HG03280 (cell line): Measurements from ENCODE around the gene HSPBP1.

Experiments used
- ATAC-seq: cut with Tn5 transposase; IDR thresholded peaks from one replicate; pipeline ENCODE4 v1.9.1; 2021; ENCODE audit warnings: mild to moderate bottlenecking, moderate library complexity; ENCODE audit not compliant: unreplicated experiment

HSPBP1 gene

DNA sequence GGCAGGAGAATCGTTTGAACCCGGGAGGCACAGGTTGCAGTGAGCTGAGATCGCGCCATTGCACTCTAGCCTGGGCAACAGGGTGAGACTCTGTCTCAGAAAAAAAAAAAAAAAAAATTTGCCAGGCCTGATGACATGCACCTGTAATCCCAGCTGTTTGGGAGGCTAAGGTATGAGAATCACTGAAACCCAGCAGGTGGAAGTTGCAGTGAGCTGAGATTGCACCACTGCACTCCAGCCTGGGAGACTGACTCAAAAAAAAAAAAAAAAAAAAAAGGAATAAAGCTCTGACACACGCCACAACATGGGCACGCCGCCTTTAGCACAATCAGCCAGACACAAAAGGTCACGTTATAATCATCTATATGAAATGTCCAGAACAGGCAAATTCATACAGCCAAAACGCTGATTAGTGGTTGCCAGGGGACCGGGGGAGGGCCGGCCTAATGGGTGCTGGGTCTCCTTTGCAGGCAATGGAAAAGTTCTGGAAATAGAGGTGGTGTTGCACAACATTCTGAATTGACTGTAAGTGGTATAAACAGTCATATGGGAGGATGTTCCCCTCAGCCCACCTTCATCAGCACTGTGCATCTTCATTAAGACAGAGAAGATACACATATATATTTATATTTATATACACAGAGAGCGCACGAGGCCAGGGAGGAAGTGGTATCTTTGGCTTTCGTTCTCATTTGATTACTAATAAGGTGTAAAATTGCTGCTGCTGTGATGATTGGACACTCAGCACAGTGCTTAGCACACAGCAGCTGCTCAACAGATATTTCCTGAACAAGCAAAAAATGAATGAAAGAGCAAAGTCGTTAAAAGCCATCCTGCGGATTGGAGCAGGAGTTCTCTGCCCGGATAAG is 3.8 kb downstream of the HSPBP1 start:
- ATAC-seq = no peak

DNA sequence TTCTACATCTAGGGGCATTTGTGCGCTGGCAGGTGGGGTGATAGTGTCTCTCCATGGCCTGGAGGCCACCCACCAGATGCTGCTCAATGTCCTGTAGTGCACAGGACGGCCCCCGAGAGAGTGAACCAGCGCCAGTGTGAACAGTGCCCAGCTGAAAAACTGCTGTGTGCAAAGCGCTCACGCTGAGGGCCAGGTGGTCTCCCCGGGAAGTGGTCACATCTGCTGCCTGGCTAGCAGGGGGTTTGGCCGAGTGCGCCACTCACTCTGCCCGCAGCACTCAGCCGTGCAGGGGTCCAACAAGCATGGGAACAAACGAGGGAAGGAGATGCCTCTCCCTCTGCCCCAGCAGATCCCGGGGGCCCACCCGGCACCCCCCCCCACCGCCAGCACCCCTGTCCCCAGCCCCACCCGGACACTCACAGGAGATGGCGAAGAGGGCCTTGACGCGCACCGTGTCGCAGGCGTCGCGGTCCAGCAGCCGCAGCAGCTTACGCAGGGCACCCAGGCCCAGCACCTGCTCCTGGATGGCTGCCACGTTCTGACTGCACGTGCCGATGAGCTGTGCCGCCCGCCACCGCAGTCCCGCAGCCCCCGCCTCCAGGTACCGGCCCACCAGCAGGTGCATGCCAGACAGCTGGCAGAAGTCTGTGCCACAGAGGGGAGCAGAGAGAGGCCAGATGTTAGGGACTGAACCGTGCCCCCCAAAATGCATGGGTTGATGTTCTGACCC is 5.8 kb downstream of the HSPBP1 start:
- no peak for ATAC-seq

DNA sequence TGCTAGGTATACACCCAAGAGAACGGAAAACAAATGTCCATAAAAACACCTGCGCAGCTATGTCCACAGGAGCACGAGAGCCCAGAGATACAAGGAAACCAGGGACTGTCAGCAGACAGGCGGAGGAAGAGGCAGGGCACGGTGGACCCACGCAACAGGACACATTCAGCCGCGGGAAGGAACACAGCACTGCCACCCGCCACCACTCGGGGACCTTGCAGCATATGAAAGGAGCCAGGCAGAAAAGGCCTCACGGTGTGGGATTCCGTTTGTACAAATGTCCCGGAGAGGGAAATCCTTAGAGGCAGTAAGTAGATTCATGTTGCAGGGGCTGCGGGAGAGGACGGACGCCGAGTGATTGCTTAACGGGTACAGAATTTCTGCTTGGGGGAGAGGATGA is 7.8 kb downstream of the HSPBP1 start:
- ATAC-seq = no peak

DNA sequence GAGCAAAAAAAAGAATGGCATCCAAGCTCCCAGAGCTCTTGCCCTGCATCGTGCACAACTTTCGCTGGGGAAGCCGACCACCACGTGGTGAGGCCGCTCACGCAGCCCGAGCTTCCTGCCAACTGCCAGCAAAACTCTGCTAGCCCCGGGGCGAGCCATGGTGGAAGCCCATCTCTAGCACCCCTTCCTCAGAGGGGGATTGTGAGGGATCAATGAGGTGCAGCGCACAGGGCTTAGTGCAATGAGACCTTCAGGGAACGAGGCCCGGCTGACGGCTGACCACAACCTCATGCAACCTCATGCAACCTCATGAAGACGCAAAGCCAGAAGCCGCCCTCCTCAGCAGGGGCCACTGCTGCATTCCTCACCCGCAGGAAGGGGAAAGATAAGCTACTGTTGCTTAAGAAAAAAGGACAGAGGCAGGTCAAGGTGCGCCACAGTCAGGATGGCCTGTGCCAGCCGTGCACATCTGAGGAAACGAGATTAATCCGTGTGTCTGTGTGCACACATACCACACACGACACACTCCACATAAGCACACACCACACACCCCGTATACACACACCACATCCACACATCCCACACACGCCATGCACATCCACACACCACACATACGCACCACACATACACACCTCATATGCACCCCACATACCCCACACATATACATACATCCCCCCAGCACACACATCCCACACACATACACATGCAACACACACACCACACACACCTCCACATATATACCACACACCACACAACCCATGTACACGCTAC is 9.6 kb downstream of the HSPBP1 start:
- no peak for ATAC-seq

DNA sequence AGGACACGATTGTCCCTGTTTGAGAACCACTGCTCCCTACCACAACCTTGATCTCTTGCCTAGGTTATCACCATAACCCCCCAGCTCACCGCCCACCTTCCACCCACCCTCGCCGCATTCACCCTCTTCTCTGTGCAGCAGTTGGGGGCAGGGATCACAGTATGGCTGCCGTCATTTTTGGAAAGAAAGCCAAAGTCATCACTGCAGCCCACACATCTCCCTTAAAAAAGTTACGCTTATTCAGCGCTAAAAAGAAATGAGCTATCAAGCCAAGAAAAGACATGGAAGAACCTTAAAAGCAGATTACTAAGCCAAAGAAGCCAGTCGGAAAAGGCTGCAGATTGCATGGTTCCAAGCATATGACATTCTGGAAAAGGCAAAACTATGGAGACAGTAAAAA is 10.6 kb downstream of the HSPBP1 start:
- no peak for ATAC-seq

DNA sequence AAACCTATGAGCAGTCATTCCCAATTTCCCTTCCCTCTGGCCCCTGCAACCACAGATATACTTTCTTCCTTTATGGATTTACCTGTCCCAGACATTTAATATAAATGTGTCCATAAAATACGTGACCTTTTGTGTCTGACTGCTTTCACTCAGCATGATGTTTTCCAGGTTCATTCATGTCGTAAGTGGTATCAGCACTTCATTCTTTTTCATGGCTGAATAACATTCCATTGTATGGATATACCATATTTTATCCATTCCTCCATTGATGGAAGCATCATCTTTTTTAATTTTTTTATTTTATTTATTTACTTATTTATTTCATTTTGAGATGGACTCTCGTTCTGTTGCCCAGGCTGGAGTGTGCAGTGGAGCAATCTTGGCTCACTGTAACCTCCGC is 13.1 kb downstream of the HSPBP1 start:
- ATAC-seq = no peak

DNA sequence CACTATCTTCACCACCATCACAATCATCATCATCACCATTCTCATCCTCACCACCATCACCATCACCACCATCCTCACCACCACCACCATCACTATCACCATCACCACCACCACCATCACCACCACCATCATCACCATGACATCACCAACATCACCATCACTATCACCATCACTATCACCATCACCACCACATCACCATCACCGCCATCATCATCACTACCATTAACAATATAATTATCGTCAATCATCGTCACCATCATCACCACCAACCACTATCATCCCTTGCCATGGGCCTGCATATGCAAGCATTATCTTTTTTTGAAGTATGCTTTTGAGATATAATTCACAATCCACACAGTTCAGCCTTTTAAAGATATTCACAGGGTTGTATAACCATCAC is 13.5 kb downstream of the HSPBP1 start:
- no peak for ATAC-seq

DNA sequence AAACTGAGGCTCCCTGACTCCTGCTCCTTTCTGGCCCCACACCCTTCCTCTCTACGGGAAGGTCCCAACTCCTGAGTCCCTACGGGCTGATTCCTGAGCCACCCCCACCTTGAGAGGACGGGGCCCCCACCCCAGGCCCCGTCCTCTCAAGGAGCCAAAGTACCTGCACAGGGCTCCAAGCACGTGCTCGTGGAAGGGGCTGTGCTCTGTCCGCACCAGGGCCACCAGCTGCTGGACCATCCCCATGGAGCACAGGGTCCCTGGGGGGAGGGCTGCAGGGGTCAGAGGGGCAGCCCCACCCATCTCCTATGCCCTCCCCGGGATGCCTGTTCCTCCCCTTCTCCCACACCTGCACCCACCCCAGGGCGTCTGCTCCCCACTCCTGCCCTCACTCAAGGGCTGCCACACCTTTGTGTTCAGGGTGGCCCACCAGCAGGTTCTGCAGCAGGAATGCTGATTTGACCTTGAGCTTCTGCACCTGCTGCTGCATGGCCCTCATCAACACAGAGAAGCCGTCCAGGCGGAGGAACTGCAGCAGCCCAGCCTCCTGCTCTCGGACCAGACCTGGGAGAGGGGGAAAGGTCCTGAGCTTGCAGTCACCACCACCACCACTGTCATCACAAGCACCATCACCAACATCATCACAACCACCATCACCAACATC is 14.1 kb downstream of the HSPBP1 start:
- no peak for ATAC-seq

DNA sequence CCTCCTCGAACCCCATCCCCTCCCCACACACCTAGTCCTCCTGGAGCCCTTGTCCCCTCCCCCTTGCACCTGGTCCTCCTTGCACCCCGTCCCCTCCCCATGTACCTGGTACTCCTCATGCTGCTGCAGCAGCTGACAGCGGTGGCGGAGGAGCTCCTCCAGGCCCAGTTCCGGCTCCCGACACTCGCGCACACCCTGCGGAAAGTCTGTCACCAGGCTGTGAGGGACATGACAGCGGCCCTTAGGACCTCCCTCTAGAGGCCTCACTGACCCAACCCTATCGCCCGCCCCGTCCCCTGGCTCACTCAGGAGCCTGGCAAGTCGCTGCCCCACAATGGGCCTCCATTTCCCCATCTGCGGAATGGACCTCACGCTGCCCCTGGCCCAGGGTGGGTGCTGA is 14.7 kb downstream of the HSPBP1 start:
- ATAC-seq = no peak

DNA sequence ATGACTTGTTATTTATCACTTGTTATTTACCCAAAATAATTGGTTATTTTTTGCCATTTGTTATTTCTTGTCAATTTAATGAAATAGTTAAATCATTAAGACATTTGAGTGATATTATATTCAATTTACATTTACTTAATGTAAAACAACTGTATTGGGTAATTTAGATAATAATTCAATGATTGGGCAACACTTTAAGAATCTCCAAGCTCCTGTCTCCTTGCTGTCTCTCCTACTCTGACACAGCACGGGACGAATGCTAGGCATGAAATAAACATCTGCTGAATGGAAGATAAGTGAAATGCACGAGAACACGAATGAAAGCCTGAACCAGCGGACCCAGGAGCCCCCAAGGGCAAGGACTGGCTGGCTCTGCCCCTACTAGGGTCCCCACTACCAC is 15.4 kb downstream of the HSPBP1 start:
- ATAC-seq = no peak

DNA sequence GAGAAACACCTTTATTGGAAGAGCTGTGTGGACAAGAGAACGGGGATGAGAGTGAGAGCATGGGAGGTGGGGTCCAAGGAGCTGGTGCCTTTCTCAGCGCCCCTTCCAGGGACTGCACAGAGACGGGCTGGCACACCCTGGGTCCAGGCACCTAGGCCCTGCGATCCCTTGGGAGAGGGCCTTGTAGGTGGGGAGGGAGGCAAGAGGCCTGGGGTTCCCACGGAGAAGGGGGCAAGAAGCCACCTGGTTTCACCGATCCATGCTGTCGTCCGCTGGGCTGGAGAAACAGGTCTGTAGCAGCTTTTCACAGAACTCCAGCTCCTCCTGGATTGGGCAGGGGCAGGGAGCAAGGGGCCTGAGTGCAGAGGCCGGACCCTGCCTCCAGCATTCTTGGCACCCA is 17.6 kb downstream of the HSPBP1 start:
- no peak for ATAC-seq

DNA sequence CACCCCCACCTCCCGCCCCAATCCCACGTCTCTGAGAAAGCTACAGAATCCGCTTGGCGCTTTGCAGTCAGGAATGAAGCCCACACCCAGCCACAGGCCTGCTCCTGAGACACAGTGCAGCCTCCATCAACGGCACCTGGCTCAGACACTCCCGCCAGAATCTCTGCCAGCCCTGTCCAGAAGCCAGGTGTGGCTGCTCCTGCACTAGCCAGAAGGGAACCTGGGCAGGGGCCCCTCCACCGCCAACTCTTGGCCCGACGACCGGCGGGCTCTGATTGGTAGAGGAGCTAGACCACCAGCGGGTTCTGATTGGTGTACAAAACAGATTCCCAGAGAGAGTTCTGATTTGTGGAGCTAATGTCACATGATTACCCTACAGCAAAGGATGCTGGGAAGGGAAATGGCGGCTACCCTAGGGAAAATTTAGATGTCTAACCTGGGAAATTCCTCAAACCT is 18.2 kb downstream of the HSPBP1 start:
- ATAC-seq = no peak

DNA sequence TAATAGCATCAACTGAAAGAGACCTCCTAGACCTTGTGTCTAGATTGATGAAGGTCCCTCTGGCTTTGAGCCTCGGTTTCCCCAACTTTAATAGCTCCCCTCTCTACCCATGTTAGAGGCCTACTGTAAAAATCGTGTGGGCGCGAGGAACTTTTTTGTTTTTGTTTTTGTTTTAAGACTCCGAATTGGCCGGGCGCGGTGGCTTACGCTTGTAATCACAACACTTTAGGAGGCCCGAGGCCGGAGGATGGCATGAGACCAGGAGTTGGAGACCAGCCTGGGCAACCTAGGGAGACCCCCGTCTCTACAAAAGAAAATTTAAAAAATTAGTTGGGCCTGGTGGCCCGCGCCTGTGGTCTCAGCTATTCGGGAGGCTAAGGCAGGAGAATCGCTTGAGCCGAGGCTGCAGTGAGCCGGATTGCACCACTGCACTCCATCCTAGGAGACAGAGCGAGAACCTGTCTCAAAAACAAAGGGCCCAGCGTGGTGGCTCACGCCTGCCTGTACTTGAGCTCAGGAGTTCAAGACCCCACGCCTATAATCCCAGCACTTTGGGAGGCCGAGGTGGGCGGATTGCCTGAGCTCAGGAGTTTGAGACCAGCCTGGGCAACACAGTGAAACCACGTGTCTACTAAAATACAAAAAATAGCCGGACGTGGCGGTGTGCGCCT is 20.2 kb downstream of the HSPBP1 start:
- no peak for ATAC-seq

DNA sequence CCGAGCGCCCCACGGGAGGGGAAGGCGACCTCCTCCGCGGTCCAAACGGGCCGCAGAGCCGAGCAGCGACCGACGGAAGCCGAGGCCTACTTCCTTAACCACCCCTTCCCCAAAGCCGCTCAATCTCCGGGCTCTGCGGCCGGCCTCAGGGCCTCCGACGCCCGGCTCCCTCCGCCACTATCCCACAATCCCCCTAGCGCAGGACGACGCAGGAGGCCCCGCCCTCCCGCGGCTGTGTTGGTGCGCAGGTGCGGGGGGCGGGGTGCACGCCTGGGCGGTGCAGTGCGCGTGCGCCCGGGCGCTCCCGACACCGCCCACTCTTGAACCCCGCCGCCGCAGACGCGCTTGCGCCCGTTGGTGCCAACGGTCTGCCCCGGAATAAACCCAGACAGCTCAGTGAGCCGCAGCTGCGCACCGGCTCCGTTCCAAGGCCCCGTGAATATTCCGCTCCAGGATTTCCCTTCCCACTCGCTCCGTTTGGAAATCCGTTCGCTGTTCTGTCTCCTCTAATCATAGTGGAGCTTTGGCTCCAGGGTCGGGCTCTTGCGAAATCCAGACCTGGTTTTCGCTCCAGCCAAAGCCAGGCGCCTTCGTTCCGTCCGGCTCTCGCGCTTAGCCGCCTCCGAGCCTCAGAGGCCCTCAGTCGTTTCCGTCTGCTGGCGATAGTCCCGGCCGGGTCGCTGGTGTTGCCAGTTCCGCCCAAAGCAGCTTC is 20.9 kb downstream of the HSPBP1 start, which contains the start of gene PPP6R1:
Gene PPP6R1 (minus strand): TSS at position 190 of the 712 bp plus-strand sequence. CDS start 11,914 bp downstream, outside the sequence.
- ATAC-seq = peak; percentile 69

DNA sequence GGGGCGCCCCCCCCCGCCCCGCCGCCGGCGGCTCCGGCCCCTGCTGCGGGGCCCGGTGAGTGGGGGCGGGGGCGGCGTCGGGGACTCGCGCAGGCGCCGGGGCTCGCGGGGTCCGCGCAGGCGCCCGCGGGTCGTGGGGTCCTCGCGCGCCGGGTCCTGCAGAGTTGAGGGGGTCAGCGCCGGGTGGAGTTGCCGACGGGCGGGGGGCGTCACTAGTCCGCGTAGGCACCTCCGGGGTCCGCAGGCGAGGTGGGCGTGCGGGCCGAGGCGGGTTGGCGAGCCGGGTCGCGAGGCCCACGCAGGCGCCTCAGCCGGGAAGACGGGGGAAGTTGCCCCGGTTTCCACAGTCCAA is 21.5 kb downstream of the HSPBP1 start:
- peak; percentile 2 for ATAC-seq

DNA sequence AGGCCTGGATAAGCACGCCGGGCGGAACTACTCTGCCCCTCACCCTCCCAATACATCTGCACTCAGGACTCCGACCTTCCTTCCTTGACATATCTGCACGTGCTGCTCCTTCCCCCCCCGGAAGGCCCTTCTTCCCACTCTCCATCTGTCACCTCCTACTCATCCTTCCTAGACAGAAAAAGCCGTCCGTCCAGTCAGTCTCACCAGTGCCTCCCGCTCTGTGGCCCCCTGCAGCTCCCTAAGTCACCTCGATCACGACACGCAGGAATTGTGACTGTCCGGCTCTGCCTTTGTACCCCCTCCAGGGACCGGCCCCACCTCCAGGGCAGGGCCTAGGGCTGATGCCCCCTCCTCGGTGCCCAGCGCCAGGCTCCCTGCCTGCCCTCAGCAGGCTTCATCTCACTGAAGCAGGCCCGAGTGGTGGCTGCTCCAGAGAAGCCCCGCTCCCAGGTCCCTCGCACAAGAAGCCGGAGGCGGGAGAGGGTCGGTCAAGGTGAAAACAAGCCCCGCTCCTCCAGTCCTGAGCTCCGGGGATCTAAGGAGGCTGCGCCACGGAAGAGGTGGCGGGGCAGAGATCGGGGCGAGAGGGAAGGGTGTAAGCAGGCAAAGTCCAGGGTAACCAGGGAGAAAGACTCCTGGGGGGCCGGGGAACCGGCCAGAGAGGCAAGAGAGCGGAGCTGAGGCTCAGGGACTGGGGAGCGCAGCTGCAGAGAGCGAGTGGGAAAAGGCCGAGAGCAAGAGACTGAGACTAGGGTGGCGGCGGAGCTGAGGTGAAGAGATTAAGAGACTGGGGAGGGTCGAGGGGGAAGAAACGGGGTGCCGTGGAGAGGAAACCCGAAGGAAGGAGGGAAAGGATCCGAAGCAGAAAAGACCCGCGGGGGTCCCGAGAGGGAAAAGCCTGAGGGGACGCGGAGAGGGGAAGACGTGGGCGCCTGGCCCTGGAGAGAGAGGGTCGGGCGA is 22.2 kb downstream of the HSPBP1 start:
- no peak for ATAC-seq

DNA sequence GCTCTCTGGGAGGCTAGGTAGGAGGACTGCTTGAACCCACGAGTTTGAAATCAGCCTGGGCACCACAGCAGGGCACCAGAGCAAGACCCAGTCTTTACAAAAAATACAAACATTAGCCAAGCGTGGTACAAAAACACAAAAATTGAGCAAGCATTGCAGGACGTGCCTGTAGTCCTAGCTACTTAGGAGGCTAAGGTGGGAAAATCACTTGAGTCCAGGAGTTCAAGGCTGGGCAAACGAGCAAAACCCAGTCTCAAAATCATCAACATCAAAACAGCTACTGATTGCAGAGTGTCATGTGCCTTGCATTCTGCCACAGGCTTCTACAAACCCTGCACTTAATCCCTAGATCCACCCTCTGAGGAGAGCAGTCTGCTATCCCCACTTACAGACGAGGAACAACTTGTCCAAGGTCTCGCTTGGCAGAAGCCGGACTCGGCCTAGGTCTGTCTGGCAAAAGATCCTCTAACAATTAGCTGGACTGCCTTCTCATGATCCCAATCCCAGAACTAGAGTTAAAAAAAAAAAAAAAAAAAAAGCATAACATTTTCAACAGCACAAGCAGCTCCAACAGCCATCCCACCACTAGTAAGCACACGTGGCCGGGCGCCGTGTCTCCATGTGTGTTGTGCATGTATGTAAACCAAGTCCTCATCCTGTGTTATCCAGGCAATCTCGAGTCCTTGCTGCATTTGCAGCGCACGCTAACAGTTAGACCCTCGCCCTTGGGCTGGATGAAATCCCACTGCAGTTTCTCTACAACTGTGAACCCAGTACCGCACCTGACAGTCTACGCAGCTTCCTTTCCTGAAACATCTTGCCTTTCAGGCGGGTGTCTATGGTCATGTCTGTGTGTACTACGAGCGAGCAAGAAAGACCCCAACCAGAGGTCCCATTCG is 23.1 kb downstream of the HSPBP1 start:
- no peak for ATAC-seq
